ENCODE data around the gene GINS2.

DNA sequence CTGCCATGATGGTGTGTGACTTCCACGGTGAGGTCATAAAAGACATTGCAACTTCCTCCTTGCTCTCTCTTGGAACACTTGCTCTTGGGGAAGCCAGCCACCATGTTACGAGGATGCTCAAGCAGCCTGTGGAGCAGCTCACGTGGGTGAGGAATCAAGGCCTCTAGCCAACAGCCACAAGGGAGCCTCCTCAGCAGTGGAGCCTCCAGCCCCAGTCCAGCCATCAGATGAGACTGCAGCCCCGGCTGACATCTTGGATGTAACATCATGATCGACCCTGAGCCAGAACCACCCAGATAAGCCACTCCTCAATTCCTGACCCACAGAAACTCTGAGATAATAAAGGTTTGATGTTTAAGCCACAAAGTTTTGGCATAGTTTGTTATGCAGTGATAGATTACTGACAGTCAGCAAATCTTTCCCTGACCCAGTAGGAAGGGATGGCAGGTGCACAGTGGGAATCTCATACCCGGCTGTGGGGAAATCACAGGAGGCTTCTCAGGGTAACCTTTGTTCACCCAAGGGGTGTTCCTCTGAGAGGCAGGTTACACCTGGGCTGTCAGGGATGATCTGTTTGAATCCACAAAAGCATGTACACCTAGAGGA is 23.3 kb upstream of the GINS2 start:
- TF ChIP-seq CTCF (IDR thresholded peaks at IDR 0.05): no peak
- TF ChIP-seq POLR2A (IDR thresholded peaks at IDR 0.05): no peak
- no peak for TF ChIP-seq EP300 (IDR thresholded peaks at IDR 0.05)

Measured in ovary (tissue), 3 donors.